OCI-LY1 (cell line): ENCODE measurements around the gene SPRN.
"Not testable (repeated sequence)": the region's sequence is repeated elsewhere in the genome, so short reads cannot be mapped to it uniquely, and the experiment has no call there.

ENCODE experiments used
- H2AFZ ChIP-seq: fragments of 200-600 bp; sonication (generic), shearing (Covaris generic); 2 replicates; pipeline ENCODE4 v1.6.0; 2014; ENCODE audit warnings: antibody characterized with exemption, mild to moderate bottlenecking, low read length
- H3F3A ChIP-seq: fragments of 200-600 bp; sonication (generic), shearing (Covaris generic); 2 replicates; pipeline ENCODE4 v1.6.0; 2014; ENCODE audit warnings: mild to moderate bottlenecking, antibody characterized with exemption, low read length, moderate library complexity; ENCODE audit not compliant: insufficient read depth
- H3K27ac ChIP-seq: fragments of 200-600 bp; sonication (generic); 2 replicates; pipeline ENCODE4 v1.5.1; 2014; ENCODE audit warnings: low read length, mixed run types, mild to moderate bottlenecking, low read depth; ENCODE audit not compliant: poor library complexity, severe bottlenecking
- H3K27me3 ChIP-seq: fragments of 200-600 bp; sonication (generic); 2 replicates; pipeline ENCODE4 v1.6.0; 2014; ENCODE audit warnings: antibody characterized with exemption, mild to moderate bottlenecking, low read length, moderate library complexity; ENCODE audit not compliant: insufficient read depth
- H3K36me3 ChIP-seq: fragments of 200-600 bp; sonication (generic); 2 replicates; pipeline ENCODE4 v1.6.1; 2014; ENCODE audit warnings: mild to moderate bottlenecking, antibody characterized with exemption, low read length, moderate library complexity, mixed read lengths; ENCODE audit not compliant: insufficient read depth
- H3K4me1 ChIP-seq: fragments of 200-600 bp; sonication (generic); 2 replicates; pipeline ENCODE4 v1.5.1; 2014; ENCODE audit warnings: mild to moderate bottlenecking, low read length, moderate library complexity; ENCODE audit not compliant: insufficient read depth, severe bottlenecking
- H3K4me2 ChIP-seq: fragments of 200-600 bp; sonication (generic), shearing (Covaris generic); 2 replicates; pipeline ENCODE4 v1.6.1; 2014; ENCODE audit warnings: low read length
- H3K4me3 ChIP-seq: fragments of 200-600 bp; sonication (generic); 2 replicates; pipeline ENCODE4 v1.5.1; 2014; ENCODE audit warnings: low read length, low read depth, mild to moderate bottlenecking, mixed read lengths; ENCODE audit not compliant: poor library complexity, severe bottlenecking
- H3K79me2 ChIP-seq: fragments of 200-600 bp; shearing (Covaris generic); 2 replicates; pipeline ENCODE4 v1.6.1; 2016; ENCODE audit warnings: mixed run types, low read length, mixed read lengths; ENCODE audit not compliant: insufficient read depth
- H3K9ac ChIP-seq: fragments of 200-600 bp; sonication (generic), shearing (Covaris generic); 2 replicates; pipeline ENCODE4 v1.6.1; 2014; ENCODE audit warnings: mild to moderate bottlenecking, low read length, mixed read lengths
- H3K9me2 ChIP-seq: fragments of 200-600 bp; sonication (generic), shearing (Covaris generic); 2 replicates; pipeline ENCODE4 v1.6.1; 2014; ENCODE audit warnings: low read depth, mild to moderate bottlenecking, low read length, mixed read lengths
- H3K9me3 ChIP-seq: fragments of 200-600 bp; shearing (Covaris generic); 2 replicates; pipeline ENCODE4 v1.6.1; 2014; ENCODE audit warnings: low read length, mixed read lengths
- H4K20me1 ChIP-seq: fragments of 200-600 bp; sonication (generic), shearing (Covaris generic); 2 replicates; pipeline ENCODE4 v1.6.0; 2016; ENCODE audit warnings: mild to moderate bottlenecking, low read length; ENCODE audit not compliant: insufficient read depth
- CTCF ChIP-seq: fragments of 200-600 bp; sonication (generic), shearing (Covaris generic); IDR thresholded peaks from 2 replicates; pipeline ENCODE4 v1.5.1; 2017; ENCODE audit warnings: mild to moderate bottlenecking, antibody characterized with exemption, low read length, moderate library complexity, mixed read lengths
- EZH2 ChIP-seq: fragments of 200-600 bp; sonication (generic), shearing (Covaris generic); IDR thresholded peaks from 2 replicates; pipeline ENCODE4 v1.8.0; 2017; ENCODE audit warnings: borderline replicate concordance, mixed run types, mild to moderate bottlenecking, antibody characterized with exemption, low read length, moderate library complexity, mixed read lengths

Gene SPRN

GRCh38 chr10:133471300-133472109 is 47.1 kb upstream of the SPRN start:
- TF ChIP-seq CTCF (no peak), EZH2 (no peak)
- H3K4me2 ChIP-seq = no peak overlapping the region
- no peaks in the 10 kb centered on the region for H3K9me3 ChIP-seq

GRCh38 chr10:133469205-133469604 is 44.8 kb upstream of the SPRN start:
- H3K9ac ChIP-seq, H3F3A ChIP-seq, H3K79me2 ChIP-seq, H3K4me1 ChIP-seq, H3K27me3 ChIP-seq, H3K4me2 ChIP-seq, H3K9me3 ChIP-seq, H2AFZ ChIP-seq, H3K9me2 ChIP-seq, H3K4me3 ChIP-seq, H3K27ac ChIP-seq, H4K20me1 ChIP-seq: not testable (repeated sequence)
- H3K36me3 ChIP-seq = peaks cover 17% of the 10 kb centered on the region

More at GRCh38 chr10:133471300-133472109, 47.1 kb upstream of the SPRN start:
- no peak overlapping the region for H3K9ac ChIP-seq
- no peaks in the 10 kb centered on the region for H3K27me3 ChIP-seq
- H3K4me1 ChIP-seq = no peaks in the 10 kb centered on the region
- no peak overlapping the region for H3K27ac ChIP-seq
- no peak overlapping the region for H3K4me3 ChIP-seq
- no peaks in the 10 kb centered on the region for H4K20me1 ChIP-seq
- H3K79me2 ChIP-seq = no peaks in the 10 kb centered on the region
- peaks cover 20% of the 10 kb centered on the region for H3K36me3 ChIP-seq
- H3K9me2 ChIP-seq = no peaks in the 10 kb centered on the region
- no peaks in the 10 kb centered on the region for H3F3A ChIP-seq
- no peak overlapping the region for H2AFZ ChIP-seq

GRCh38 chr10:133467286-133467911 is 43.0 kb upstream of the SPRN start:
- no peaks in the 10 kb centered on the region for H3F3A ChIP-seq
- H3K27me3 ChIP-seq = no peaks in the 10 kb centered on the region
- no peak overlapping the region for H3K4me2 ChIP-seq
- H3K79me2 ChIP-seq = no peaks in the 10 kb centered on the region
- TF ChIP-seq EZH2 (no peak), CTCF (no peak)
- H3K36me3 ChIP-seq = peaks cover 18% of the 10 kb centered on the region
- no peak overlapping the region for H3K4me3 ChIP-seq
- no peaks in the 10 kb centered on the region for H3K9me3 ChIP-seq
- H4K20me1 ChIP-seq = no peaks in the 10 kb centered on the region
- H3K9ac ChIP-seq = no peak overlapping the region
- H2AFZ ChIP-seq = no peak overlapping the region
- H3K9me2 ChIP-seq = no peaks in the 10 kb centered on the region
- H3K27ac ChIP-seq = no peak overlapping the region
- no peaks in the 10 kb centered on the region for H3K4me1 ChIP-seq
